Measurements from ENCODE around the gene CHST2. TPM values are rescaled to one million over a fixed set of nuclear protein-coding genes. Genes with fewer than 3 reads are reported as not detected.
A peak's percentile ranks its signal among the peaks of the same experiment; 100 is the strongest.

CHST2 gene
- total RNA-seq, 1 experiment from 2014 or later = 3.4 TPM

GRCh38 chr3:143167969-143168854, 48.6 kb downstream of the CHST2 start:
- peak; percentile 63 for DNase-seq (ENCODE audit: low read depth)

GRCh38 chr3:143168855-143169192, 49.3 kb downstream of the CHST2 start:
- DNase-seq (ENCODE audit: low read depth) = no peak

GRCh38 chr3:143170074-143170473, 50.5 kb downstream of the CHST2 start:
- no peak for DNase-seq (ENCODE audit: low read depth)

GRCh38 chr3:143170676-143171075, 51.1 kb downstream of the CHST2 start:
- DNase-seq (ENCODE audit: low read depth) = peak; percentile 30

- peak; percentile 82 for DNase-seq (ENCODE audit: low read depth)
These were observed 51.8 kb downstream of the CHST2 start for GRCh38 chr3:143171141-143171980.

GRCh38 chr3:143172062-143172794, 52.7 kb downstream of the CHST2 start:
- DNase-seq (ENCODE audit: low read depth) = no peak

- no peak for DNase-seq (ENCODE audit: low read depth)
These were observed 53.2 kb downstream of the CHST2 start for GRCh38 chr3:143172795-143173145.

- no peak for DNase-seq (ENCODE audit: low read depth)
These were observed 53.7 kb downstream of the CHST2 start for GRCh38 chr3:143173242-143173641.

Other genes starting within 250 kb of the CHST2 start
- 21.6 and 26.5 TPM in 2 replicates for gene PCOLCE2, start 230.7 kb upstream of the CHST2 start, total RNA-seq (2014; rRNA removed; shearing (Covaris generic))
- gene PAQR9, start 156.1 kb upstream of the CHST2 start, total RNA-seq (2014; rRNA removed; shearing (Covaris generic)) = 0.12 and 0.59 TPM in 2 replicates
- 73.5 and 83.3 TPM in 2 replicates for gene U2SURP, start 118.2 kb upstream of the CHST2 start, total RNA-seq (2014; rRNA removed; shearing (Covaris generic))

All from M059J (cell line).